Measurements from ENCODE around the gene ASPHD2. TPM values are rescaled to one million over a fixed set of nuclear protein-coding genes. Genes with fewer than 3 reads are reported as not detected.

Gene ASPHD2
- polyA plus RNA-seq, 1 of the 3 experiments (the other 2 are of a cell fraction) = 2.2 TPM

GRCh38 chr22:26494506-26494905 lies 65.4 kb downstream of the ASPHD2 start:
- H3K4me1 ChIP-seq (ENCODE audit: control insufficient read depth in 1 of 2, insufficient read depth in 2 of 2, low read depth in 1 of 2, low read length in 1 of 2) = no peaks in the 10 kb centered on the region
- H3K9me3 ChIP-seq = no peaks in the 10 kb centered on the region
- peaks cover 60 to 76% of the 10 kb centered on the region in 2 experiments for H3K36me3 ChIP-seq (replicated peaks in 1 of 2; ENCODE audit: control insufficient read depth in 1 of 2, insufficient read depth in 2 of 2, low read length in 1 of 2)
- DNase-seq = no peak
- peaks cover 4% of the 10 kb centered on the region; the same call in 1 of the 2 replicates for H3K79me2 ChIP-seq (ENCODE audit: insufficient read depth)
- peaks cover 7% of the 10 kb centered on the region for H3F3A ChIP-seq (replicated peaks; ENCODE audit: insufficient read depth)
- H4K20me1 ChIP-seq (ENCODE audit: insufficient read depth) = no peaks in the 10 kb centered on the region
- no peak overlapping the region for H3K9ac ChIP-seq
- H3K27me3 ChIP-seq (ENCODE audit: insufficient read depth) = no peaks in the 10 kb centered on the region
- no peak overlapping the region for H3K4me3 ChIP-seq (ENCODE audit: low read depth in 2 of 2, low read length in 1 of 2)
- POLR2A ChIA-PET = no interaction called here
- no peak overlapping the region for H3K27ac ChIP-seq (ENCODE audit: low read depth in 2 of 2, low read length in 1 of 2)
- CTCF ChIA-PET = interaction anchor here (1.0 to 1.4 kb wide), 2 partner anchors 21 to 34 kb away, joined by 3 to 5 read pairs; no protein-coding TSS in a partner anchor
- TF ChIP-seq FOXJ3 (CRISPR knock-in tag; IDR thresholded peaks at IDR 0.05) = no peak
- TF ChIP-seq GABPA (IDR thresholded peaks at IDR 0.05; ENCODE audit: low read depth) = no peak
- TF ChIP-seq TEAD4 (IDR thresholded peaks at IDR 0.05; ENCODE audit: borderline replicate concordance, insufficient read depth) = no peak
- no peak for TF ChIP-seq EZH2phosphoT487 (IDR thresholded peaks at IDR 0.05; ENCODE audit: borderline replicate concordance, low read depth)
- no peak for TF ChIP-seq PBX3 (IDR thresholded peaks at IDR 0.05)
- TF ChIP-seq, protein P1, sequence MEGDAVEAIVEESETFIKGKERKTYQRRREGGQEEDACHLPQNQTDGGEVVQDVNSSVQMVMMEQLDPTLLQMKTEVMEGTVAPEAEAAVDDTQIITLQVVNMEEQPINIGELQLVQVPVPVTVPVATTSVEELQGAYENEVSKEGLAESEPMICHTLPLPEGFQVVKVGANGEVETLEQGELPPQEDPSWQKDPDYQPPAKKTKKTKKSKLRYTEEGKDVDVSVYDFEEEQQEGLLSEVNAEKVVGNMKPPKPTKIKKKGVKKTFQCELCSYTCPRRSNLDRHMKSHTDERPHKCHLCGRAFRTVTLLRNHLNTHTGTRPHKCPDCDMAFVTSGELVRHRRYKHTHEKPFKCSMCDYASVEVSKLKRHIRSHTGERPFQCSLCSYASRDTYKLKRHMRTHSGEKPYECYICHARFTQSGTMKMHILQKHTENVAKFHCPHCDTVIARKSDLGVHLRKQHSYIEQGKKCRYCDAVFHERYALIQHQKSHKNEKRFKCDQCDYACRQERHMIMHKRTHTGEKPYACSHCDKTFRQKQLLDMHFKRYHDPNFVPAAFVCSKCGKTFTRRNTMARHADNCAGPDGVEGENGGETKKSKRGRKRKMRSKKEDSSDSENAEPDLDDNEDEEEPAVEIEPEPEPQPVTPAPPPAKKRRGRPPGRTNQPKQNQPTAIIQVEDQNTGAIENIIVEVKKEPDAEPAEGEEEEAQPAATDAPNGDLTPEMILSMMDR (IDR thresholded peaks at IDR 0.05) = no peak
- no peak overlapping the region for H2AFZ ChIP-seq (ENCODE audit: low read depth)
- H3K4me2 ChIP-seq = no peak overlapping the region
- H3K9me2 ChIP-seq = no peaks in the 10 kb centered on the region

Small RNA genes lying within 50 kb of the gene (small RNA-seq; reads per million reads assigned to genes)
- 0 reads per million in 7 experiments for gene RNA5SP495

Other genes with a start within 250 kb of the ASPHD2 start
- gene HPS4, start 54.5 kb downstream of the ASPHD2 start, polyA plus RNA-seq (2012; rRNA removed) = 22.5 and 28.3 TPM in 2 replicates
- gene SRRD, start 54.6 kb downstream of the ASPHD2 start, polyA plus RNA-seq (2012; rRNA removed) = 12.9 and 18.0 TPM in 2 replicates
- gene TFIP11, start 83.2 kb downstream of the ASPHD2 start, polyA plus RNA-seq (2012; rRNA removed) = 32.8 and 37.5 TPM in 2 replicates
- gene TPST2, start 160.9 kb downstream of the ASPHD2 start, polyA plus RNA-seq (2012; rRNA removed) = 52.3 and 58.4 TPM in 2 replicates
- gene CRYBB1, start 188.8 kb downstream of the ASPHD2 start, polyA plus RNA-seq (2012; rRNA removed) = 0.05 TPM in 1 of 2 replicates, not detected in the other
- not detected in 2 replicates for gene CRYBA4, start 192.7 kb downstream of the ASPHD2 start, polyA plus RNA-seq (2012; rRNA removed)
- gene MIAT, start 228.3 kb downstream of the ASPHD2 start, polyA plus RNA-seq (2012; rRNA removed) = 5.4 and 10.4 TPM in 2 replicates

All from SK-N-SH (cell line).